ENCODE measurements around the gene BTD. TPM values are rescaled to one million over a fixed set of nuclear protein-coding genes. Genes with fewer than 3 reads are reported as not detected.

The BTD gene, protein sequence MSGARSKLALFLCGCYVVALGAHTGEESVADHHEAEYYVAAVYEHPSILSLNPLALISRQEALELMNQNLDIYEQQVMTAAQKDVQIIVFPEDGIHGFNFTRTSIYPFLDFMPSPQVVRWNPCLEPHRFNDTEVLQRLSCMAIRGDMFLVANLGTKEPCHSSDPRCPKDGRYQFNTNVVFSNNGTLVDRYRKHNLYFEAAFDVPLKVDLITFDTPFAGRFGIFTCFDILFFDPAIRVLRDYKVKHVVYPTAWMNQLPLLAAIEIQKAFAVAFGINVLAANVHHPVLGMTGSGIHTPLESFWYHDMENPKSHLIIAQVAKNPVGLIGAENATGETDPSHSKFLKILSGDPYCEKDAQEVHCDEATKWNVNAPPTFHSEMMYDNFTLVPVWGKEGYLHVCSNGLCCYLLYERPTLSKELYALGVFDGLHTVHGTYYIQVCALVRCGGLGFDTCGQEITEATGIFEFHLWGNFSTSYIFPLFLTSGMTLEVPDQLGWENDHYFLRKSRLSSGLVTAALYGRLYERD
- total RNA-seq: 23.0 TPM

DNA sequence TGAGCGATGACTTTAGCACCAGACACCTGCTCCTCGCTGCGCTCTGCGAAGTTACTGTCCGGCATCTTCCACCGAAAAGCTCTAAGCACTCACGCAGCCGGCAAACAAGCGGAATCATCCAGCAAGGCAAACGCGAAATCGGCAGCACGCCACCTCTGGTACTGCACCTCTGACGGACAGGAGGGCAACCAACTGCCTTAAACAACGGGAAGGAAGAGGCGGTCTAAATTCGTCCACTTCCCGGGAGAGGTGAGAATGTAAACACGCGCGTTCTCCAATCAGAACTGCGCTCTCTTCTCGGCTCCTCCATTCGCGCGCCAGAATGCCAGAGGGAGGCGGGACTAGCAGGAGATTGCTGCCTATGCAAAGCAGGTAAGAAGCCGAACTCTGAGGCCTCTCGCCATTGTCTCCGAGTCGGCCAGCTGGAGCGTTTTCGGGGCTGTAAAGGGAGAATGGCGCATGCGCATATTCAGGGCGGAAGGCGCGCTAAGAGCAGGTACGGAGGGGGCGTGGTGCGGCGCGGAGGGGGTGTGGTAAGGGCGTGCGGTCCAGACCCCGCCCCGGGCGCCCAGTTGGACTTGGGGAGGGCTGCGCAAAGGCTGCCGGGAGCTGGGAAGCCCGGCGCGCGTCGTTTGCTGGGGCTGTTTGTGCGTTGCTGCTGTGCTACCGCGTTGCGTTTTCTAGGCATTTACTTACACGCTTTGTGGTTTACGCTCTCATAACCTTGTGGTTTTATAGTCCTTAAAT is at the start of gene BTD, which contains the start of gene HACL1:
Gene BTD, plus strand, starts transcription at position 347 of the 747 bp plus-strand sequence. CDS start 33,695 bp downstream, outside the sequence.
Gene HACL1, minus strand, starts transcription at position 171 of the 747 bp plus-strand sequence. Its CDS starts 106 bp downstream, at position 65.
- no peaks in the 10 kb centered on the region for H3K9me3 ChIP-seq (ENCODE audit: control insufficient read depth in 3 of 3, low read length in 3 of 3)
- no peaks in the 10 kb centered on the region for H3K27me3 ChIP-seq (ENCODE audit: control insufficient read depth in 3 of 3, insufficient read depth in 3 of 3, low read length in 3 of 3)
- peaks cover 7 to 29% (median 21%) of the 10 kb centered on the region in 3 donors for H3K36me3 ChIP-seq (ENCODE audit: control insufficient read depth in 3 of 3, insufficient read depth in 3 of 3, low read length in 3 of 3)
- peak within 1 kb of the TSS; percentile 87 to 94 (median 94) for H3K9ac ChIP-seq (ENCODE audit: low read depth in 1 of 3, low read length in 3 of 3)
- peaks cover 19 to 31% (median 25%) of the 10 kb centered on the region in 3 donors for H3K4me1 ChIP-seq (ENCODE audit: control insufficient read depth in 3 of 3, insufficient read depth in 3 of 3, low read length in 3 of 3)
- peak within 1 kb of the TSS; percentile 79 to 100 (median 99) for H3K4me3 ChIP-seq (ENCODE audit: low read length in 3 of 3)
- peak within 1 kb of the TSS; percentile 81 for H3K27ac ChIP-seq (ENCODE audit: low read depth, low read length)

DNA sequence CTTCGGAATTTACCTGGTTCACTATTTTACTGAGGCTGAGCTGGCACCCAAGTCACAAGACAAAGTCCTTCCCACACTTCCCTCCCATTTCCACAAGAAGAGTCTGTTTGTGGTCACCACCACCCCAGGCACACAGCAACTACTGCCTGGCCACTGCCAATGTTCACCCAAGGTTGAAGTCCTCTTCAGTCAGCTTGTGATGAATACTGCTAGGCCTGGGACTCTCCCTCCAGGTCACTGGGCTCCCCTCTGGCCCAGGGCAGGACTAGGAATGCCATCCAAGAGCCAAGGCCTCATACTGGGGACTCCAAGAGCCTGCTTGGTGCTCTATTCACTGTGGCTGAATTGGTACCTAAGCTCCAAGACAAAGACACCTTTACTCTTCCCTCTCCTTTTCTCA is 49.6 kb upstream of the BTD start:
- Histone ChIP-seq H3K9ac (ENCODE audit: low read depth in 1 of 3, low read length in 3 of 3) (no peak overlapping the region), H3K27me3 (ENCODE audit: control insufficient read depth in 3 of 3, insufficient read depth in 3 of 3, low read length in 3 of 3) (no peaks in the 10 kb centered on the region), H3K36me3 (ENCODE audit: control insufficient read depth in 3 of 3, insufficient read depth in 3 of 3, low read length in 3 of 3) (peaks cover 0 to 3% (median 0%) of the 10 kb centered on the region in 3 donors), H3K9me3 (ENCODE audit: control insufficient read depth in 3 of 3, low read length in 3 of 3) (no peaks in the 10 kb centered on the region), H3K4me3 (ENCODE audit: low read length in 3 of 3) (no peak overlapping the region), H3K4me1 (ENCODE audit: control insufficient read depth in 3 of 3, insufficient read depth in 3 of 3, low read length in 3 of 3) (peaks cover 0 to 2% (median 0%) of the 10 kb centered on the region in 3 donors), H3K27ac (ENCODE audit: low read depth, low read length) (no peak overlapping the region)

DNA sequence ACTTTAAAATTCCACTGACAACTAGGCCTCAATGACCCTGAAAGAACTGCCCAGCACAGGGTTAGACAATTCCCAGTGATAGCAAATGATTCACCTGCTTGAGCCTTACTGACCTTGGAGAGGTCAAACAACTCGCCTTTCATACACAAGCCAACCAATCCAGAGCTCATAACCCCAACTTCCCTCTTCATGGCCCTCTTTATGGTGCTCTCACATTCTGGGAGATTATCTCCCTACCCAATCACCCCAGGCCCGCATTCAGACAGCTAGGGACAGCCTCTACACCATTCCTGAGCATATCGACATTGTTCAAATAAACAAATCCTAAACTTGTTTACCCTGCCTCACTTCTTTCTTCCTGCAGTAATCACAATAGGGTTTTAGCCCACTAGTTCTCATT is 47.8 kb upstream of the BTD start:
- no peak overlapping the region for H3K9ac ChIP-seq (ENCODE audit: low read depth in 1 of 3, low read length in 3 of 3)
- peak overlapping the region; percentile 11 for H3K27ac ChIP-seq (ENCODE audit: low read depth, low read length)

DNA sequence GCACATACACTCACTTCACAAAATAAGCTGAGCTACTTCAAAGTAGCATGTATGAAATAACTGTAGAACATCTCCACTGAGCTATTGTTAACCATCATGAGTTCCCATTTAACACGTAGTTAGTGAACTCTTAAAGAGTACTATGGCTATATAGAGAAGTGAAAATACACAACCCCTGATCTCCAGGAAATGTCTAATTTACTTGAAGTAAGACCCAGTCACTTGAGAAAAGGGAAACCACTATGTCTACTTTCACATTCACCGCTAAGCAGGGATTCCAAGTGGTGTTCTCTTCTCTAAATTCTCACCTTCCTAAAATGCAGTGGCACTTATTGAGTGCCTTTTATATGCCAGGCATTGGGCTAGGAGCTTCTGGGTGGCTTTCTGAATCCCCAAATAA is 45.0 kb upstream of the BTD start:
- peaks cover 2 to 14% (median 6%) of the 10 kb centered on the region in 3 donors for H3K36me3 ChIP-seq (ENCODE audit: control insufficient read depth in 3 of 3, insufficient read depth in 3 of 3, low read length in 3 of 3)
- no peak overlapping the region for H3K27ac ChIP-seq (ENCODE audit: low read depth, low read length)
- H3K9ac ChIP-seq (ENCODE audit: low read depth in 1 of 3, low read length in 3 of 3): no peak overlapping the region
- H3K27me3 ChIP-seq (ENCODE audit: control insufficient read depth in 3 of 3, insufficient read depth in 3 of 3, low read length in 3 of 3): no peaks in the 10 kb centered on the region
- H3K4me1 ChIP-seq (ENCODE audit: control insufficient read depth in 3 of 3, insufficient read depth in 3 of 3, low read length in 3 of 3): peaks cover 0 to 3% (median 2%) of the 10 kb centered on the region in 3 donors
- no peaks in the 10 kb centered on the region for H3K9me3 ChIP-seq (ENCODE audit: control insufficient read depth in 3 of 3, low read length in 3 of 3)
- H3K4me3 ChIP-seq (ENCODE audit: low read length in 3 of 3): no peak overlapping the region

More for the DNA sequence above, 47.8 kb upstream of the BTD start:
- no peaks in the 10 kb centered on the region for H3K9me3 ChIP-seq (ENCODE audit: control insufficient read depth in 3 of 3, low read length in 3 of 3)
- H3K27me3 ChIP-seq (ENCODE audit: control insufficient read depth in 3 of 3, insufficient read depth in 3 of 3, low read length in 3 of 3): no peaks in the 10 kb centered on the region
- no peak overlapping the region for H3K4me3 ChIP-seq (ENCODE audit: low read length in 3 of 3)
- H3K36me3 ChIP-seq (ENCODE audit: control insufficient read depth in 3 of 3, insufficient read depth in 3 of 3, low read length in 3 of 3): peaks cover 0 to 3% (median 0%) of the 10 kb centered on the region in 3 donors
- peaks cover 0 to 3% (median 2%) of the 10 kb centered on the region in 3 donors for H3K4me1 ChIP-seq (ENCODE audit: control insufficient read depth in 3 of 3, insufficient read depth in 3 of 3, low read length in 3 of 3)

DNA sequence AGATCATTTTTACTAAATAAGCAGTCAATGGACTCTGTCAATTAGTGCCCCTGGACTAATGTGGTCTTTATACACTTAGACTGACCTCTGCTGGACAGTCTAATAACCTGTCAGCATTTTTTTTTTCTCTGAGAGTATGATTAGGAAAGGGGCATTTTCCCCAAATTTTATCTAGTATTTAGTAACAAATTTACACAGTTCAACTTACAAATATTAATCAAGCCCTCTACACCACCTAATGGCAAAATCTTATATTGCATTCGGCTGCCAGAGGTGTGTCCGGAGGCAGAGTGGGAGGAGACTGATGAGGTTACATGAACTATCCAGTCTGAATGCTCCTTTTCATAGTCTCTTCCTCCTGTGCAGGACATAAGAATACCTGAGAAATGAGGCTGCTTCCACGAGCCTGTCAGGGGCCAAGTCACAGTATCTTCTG is 44.0 kb upstream of the BTD start:
- Histone ChIP-seq H3K36me3 (ENCODE audit: control insufficient read depth in 3 of 3, insufficient read depth in 3 of 3, low read length in 3 of 3) (peaks cover 7 to 15% (median 12%) of the 10 kb centered on the region in 3 donors), H3K4me3 (ENCODE audit: low read length in 3 of 3) (no peak overlapping the region), H3K4me1 (ENCODE audit: control insufficient read depth in 3 of 3, insufficient read depth in 3 of 3, low read length in 3 of 3) (peaks cover 0 to 3% (median 2%) of the 10 kb centered on the region in 3 donors), H3K27me3 (ENCODE audit: control insufficient read depth in 3 of 3, insufficient read depth in 3 of 3, low read length in 3 of 3) (no peaks in the 10 kb centered on the region), H3K9me3 (ENCODE audit: control insufficient read depth in 3 of 3, low read length in 3 of 3) (no peaks in the 10 kb centered on the region), H3K27ac (ENCODE audit: low read depth, low read length) (no peak overlapping the region), H3K9ac (ENCODE audit: low read depth in 1 of 3, low read length in 3 of 3) (no peak overlapping the region)

DNA sequence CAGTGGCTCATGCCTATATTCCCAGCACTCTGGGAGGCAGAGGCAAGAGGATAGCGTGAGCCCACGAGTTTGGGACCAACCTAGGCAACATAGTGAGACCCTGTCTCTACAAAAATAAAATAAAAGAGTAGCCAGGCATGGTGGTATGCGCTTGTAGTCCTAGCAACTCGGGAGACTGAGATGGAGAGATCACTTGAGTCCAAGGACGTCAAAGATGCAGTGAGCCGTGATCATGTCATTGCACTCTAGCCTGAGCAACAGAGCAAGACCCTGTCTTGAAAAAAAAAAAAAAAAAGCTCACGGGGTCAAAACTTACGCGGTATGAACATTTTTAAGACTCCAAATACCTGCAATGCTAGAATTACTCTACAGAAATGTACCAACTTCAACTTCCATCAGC is 43.0 kb upstream of the BTD start:
- H3K27ac ChIP-seq (ENCODE audit: low read depth, low read length): no peak overlapping the region
- no peak overlapping the region for H3K4me3 ChIP-seq (ENCODE audit: low read length in 3 of 3)
- H3K27me3 ChIP-seq (ENCODE audit: control insufficient read depth in 3 of 3, insufficient read depth in 3 of 3, low read length in 3 of 3): no peaks in the 10 kb centered on the region
- no peak overlapping the region for H3K9ac ChIP-seq (ENCODE audit: low read depth in 1 of 3, low read length in 3 of 3)
- H3K4me1 ChIP-seq (ENCODE audit: control insufficient read depth in 3 of 3, insufficient read depth in 3 of 3, low read length in 3 of 3): peaks cover 0 to 3% (median 0%) of the 10 kb centered on the region in 3 donors
- H3K9me3 ChIP-seq (ENCODE audit: control insufficient read depth in 3 of 3, low read length in 3 of 3): no peaks in the 10 kb centered on the region
- peaks cover 15 to 26% (median 22%) of the 10 kb centered on the region in 3 donors for H3K36me3 ChIP-seq (ENCODE audit: control insufficient read depth in 3 of 3, insufficient read depth in 3 of 3, low read length in 3 of 3)

DNA sequence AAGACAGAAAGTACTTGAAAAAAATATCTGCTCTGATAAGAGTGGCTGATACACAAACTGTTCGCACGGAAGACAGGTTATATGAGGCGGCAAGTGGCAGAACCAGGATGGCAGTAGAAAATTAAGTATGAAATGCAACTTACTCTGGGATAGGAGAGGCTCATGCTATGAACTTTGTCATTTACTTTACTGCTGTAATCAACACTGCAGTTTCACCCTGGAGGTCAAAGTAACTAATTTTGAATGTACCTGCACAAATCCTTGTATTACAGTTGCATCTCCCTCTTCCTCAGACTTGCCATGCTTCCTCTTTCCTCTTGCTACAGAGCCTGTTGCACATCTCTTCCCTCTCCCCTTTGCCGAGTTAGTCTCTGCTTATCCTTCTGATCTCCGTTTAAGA is 39.0 kb upstream of the BTD start:
- Histone ChIP-seq H3K4me3 (ENCODE audit: low read length in 3 of 3) (no peak overlapping the region), H3K36me3 (ENCODE audit: control insufficient read depth in 3 of 3, insufficient read depth in 3 of 3, low read length in 3 of 3) (peaks cover 32 to 49% (median 42%) of the 10 kb centered on the region in 3 donors), H3K27me3 (ENCODE audit: control insufficient read depth in 3 of 3, insufficient read depth in 3 of 3, low read length in 3 of 3) (no peaks in the 10 kb centered on the region), H3K9ac (ENCODE audit: low read depth in 1 of 3, low read length in 3 of 3) (no peak overlapping the region), H3K27ac (ENCODE audit: low read depth, low read length) (no peak overlapping the region), H3K4me1 (ENCODE audit: control insufficient read depth in 3 of 3, insufficient read depth in 3 of 3, low read length in 3 of 3) (peaks cover 0 to 2% (median 0%) of the 10 kb centered on the region in 3 donors), H3K9me3 (ENCODE audit: control insufficient read depth in 3 of 3, low read length in 3 of 3) (no peaks in the 10 kb centered on the region)

DNA sequence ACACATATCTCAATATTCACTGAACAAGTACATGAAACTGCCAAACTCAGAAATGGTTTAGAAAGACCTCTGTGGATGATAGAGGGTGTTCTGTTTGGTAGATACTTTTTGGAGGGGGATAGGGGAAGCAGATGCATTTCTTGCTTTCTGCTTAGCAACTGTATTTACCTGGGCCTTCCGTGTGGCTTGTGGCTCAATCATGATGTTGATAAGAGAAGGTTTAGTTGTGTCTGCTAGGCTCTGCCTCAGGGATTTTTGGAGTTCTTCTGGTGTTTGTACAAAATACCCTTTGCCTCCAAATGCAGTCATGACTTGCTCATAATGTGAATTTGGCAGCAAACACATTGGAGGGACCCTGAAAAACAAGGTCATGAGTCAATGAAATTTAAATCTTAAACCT is 38.4 kb upstream of the BTD start:
- no peaks in the 10 kb centered on the region for H3K4me1 ChIP-seq (ENCODE audit: control insufficient read depth in 3 of 3, insufficient read depth in 3 of 3, low read length in 3 of 3)
- no peaks in the 10 kb centered on the region for H3K9me3 ChIP-seq (ENCODE audit: control insufficient read depth in 3 of 3, low read length in 3 of 3)
- no peak overlapping the region for H3K4me3 ChIP-seq (ENCODE audit: low read length in 3 of 3)
- peaks cover 35 to 56% (median 49%) of the 10 kb centered on the region in 3 donors for H3K36me3 ChIP-seq (ENCODE audit: control insufficient read depth in 3 of 3, insufficient read depth in 3 of 3, low read length in 3 of 3)
- no peak overlapping the region for H3K9ac ChIP-seq (ENCODE audit: low read depth in 1 of 3, low read length in 3 of 3)
- H3K27ac ChIP-seq (ENCODE audit: low read depth, low read length): no peak overlapping the region
- no peaks in the 10 kb centered on the region for H3K27me3 ChIP-seq (ENCODE audit: control insufficient read depth in 3 of 3, insufficient read depth in 3 of 3, low read length in 3 of 3)

DNA sequence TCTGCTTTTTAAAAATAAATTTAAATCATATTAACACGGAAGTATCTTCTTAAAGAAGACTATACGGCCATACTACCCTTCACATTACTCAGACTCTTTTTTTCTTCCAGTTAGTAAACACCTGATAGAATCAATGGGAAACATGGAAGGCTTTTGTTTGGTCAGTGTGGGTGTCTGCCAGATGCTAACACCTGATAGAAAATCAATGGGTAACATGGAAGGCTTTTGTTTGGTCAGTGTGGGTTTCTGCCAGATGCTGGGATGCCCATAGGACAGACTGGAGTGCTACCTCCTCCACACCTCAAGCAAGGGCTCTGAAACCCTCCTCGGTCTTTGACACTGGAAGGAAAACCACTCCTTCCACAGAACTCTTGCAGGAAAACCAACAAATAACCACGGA is 29.4 kb upstream of the BTD start:
- H3K36me3 ChIP-seq (ENCODE audit: control insufficient read depth in 3 of 3, insufficient read depth in 3 of 3, low read length in 3 of 3): peaks cover 11 to 44% (median 41%) of the 10 kb centered on the region in 3 donors
- H3K27me3 ChIP-seq (ENCODE audit: control insufficient read depth in 3 of 3, insufficient read depth in 3 of 3, low read length in 3 of 3): no peaks in the 10 kb centered on the region
- no peaks in the 10 kb centered on the region for H3K4me1 ChIP-seq (ENCODE audit: control insufficient read depth in 3 of 3, insufficient read depth in 3 of 3, low read length in 3 of 3)
- no peaks in the 10 kb centered on the region for H3K9me3 ChIP-seq (ENCODE audit: control insufficient read depth in 3 of 3, low read length in 3 of 3)
- no peak overlapping the region for H3K9ac ChIP-seq (ENCODE audit: low read depth in 1 of 3, low read length in 3 of 3)
- H3K4me3 ChIP-seq (ENCODE audit: low read length in 3 of 3): no peak overlapping the region
- H3K27ac ChIP-seq (ENCODE audit: low read depth, low read length): no peak overlapping the region

Data from skeletal muscle tissue (tissue), 4 donors.